Neural cell (in vitro differentiated cells): ENCODE results near the gene RPUSD3. TPM values are rescaled to one million over a fixed set of nuclear protein-coding genes. Genes with fewer than 3 reads are reported as not detected.

Experiments used
- H2AFZ ChIP-seq: fragments of 200-600, 300-800 bp; sonication (generic), shearing (Covaris generic); 2 replicates; pipeline ENCODE4 v1.6.0; 2014; ENCODE audit warnings: low read depth, mild to moderate bottlenecking, antibody characterized with exemption, low read length, moderate library complexity
- H3F3A ChIP-seq: fragments of 200-600 bp; shearing (Covaris generic); 2 replicates; pipeline ENCODE4 v1.6.1; 2016; ENCODE audit warnings: mild to moderate bottlenecking, moderate library complexity, mixed read lengths, antibody characterized with exemption, low read length; ENCODE audit not compliant: insufficient read depth, poor library complexity, severe bottlenecking
- H3K27ac ChIP-seq: fragments of 200-600, 300-800 bp; sonication (generic), shearing (Covaris generic); 2 replicates; pipeline ENCODE4 v1.5.1; 2014; ENCODE audit warnings: mild to moderate bottlenecking, low read length, moderate library complexity
- H3K27me3 ChIP-seq: fragments of 300-800, 200-600 bp; sonication (generic), shearing (Covaris generic); 2 replicates; pipeline ENCODE4 v1.6.0; 2014; ENCODE audit warnings: mild to moderate bottlenecking, low read depth, low read length, moderate library complexity; ENCODE audit not compliant: insufficient read depth
- H3K36me3 ChIP-seq: fragments of 300-800, 200-600 bp; sonication (generic), shearing (Covaris generic); 2 replicates; pipeline ENCODE4 v1.5.1; 2014; ENCODE audit warnings: mild to moderate bottlenecking, antibody characterized with exemption, low read length, moderate library complexity; ENCODE audit not compliant: insufficient read depth
- H3K4me2 ChIP-seq: fragments of 300-800, 200-600 bp; sonication (generic), shearing (Covaris generic); 2 replicates; pipeline ENCODE4 v1.6.0; 2014; ENCODE audit warnings: mild to moderate bottlenecking, low read length
- H3K4me3 ChIP-seq: fragments of 300-800, 200-600 bp; sonication (generic), shearing (Covaris generic); 2 replicates; pipeline ENCODE4 v1.5.1; 2014; ENCODE audit warnings: mild to moderate bottlenecking, low read length, moderate library complexity
- H3K79me2 ChIP-seq: fragments of 200-600 bp; shearing (Covaris generic); replicated peaks from 2 replicates; pipeline ENCODE4 v1.6.0; 2014; ENCODE audit warnings: mild to moderate bottlenecking, low read length, moderate library complexity; ENCODE audit not compliant: insufficient read depth
- H3K9ac ChIP-seq: fragments of 300-800, 200-600 bp; sonication (generic), shearing (Covaris generic); 2 replicates; pipeline ENCODE4 v1.6.1; 2016; ENCODE audit warnings: mild to moderate bottlenecking, low read length, mixed read lengths
- H3K9me2 ChIP-seq: fragments of 200-600 bp; shearing (Covaris generic); 2 replicates; pipeline ENCODE4 v1.6.1; 2016; ENCODE audit warnings: mild to moderate bottlenecking, low read length, mixed read lengths; ENCODE audit not compliant: insufficient read depth
- H3K9me3 ChIP-seq: fragments of 200-600, 300-800 bp; sonication (generic), shearing (Covaris generic); 2 replicates; pipeline ENCODE4 v1.6.1; 2016; ENCODE audit warnings: mild to moderate bottlenecking, mixed run types, low read length, moderate library complexity, mixed read lengths
- H4K20me1 ChIP-seq: fragments of 200-600 bp; shearing (Covaris generic); 2 replicates; pipeline ENCODE4 v1.6.1; 2016; ENCODE audit warnings: mild to moderate bottlenecking, mixed run types; ENCODE audit not compliant: insufficient read depth
- CTCF ChIP-seq: fragments of 450-650 bp; IDR thresholded peaks from 2 replicates; pipeline ENCODE4 v1.5.1; 2014; ENCODE audit warnings: antibody characterized with exemption, mild to moderate bottlenecking, moderate library complexity; ENCODE audit not compliant: poor library complexity, severe bottlenecking
- EP300 ChIP-seq: fragments of 450-650 bp; conservative IDR thresholded peaks from 2 replicates; pipeline ENCODE4 v1.6.1; 2014; ENCODE audit warnings: antibody characterized with exemption, mild to moderate bottlenecking, moderate library complexity; ENCODE audit not compliant: poor library complexity, severe bottlenecking
- EZH2 ChIP-seq: fragments of 200-600, 300-800 bp; shearing (Covaris generic), sonication (generic); IDR thresholded peaks from 2 replicates; pipeline ENCODE4 v1.6.1; 2014; ENCODE audit warnings: antibody characterized with exemption, low read length, borderline replicate concordance, mild to moderate bottlenecking; ENCODE audit not compliant: insufficient read depth, poor library complexity, severe bottlenecking
- MXI1 ChIP-seq: fragments of 450-650 bp; conservative IDR thresholded peaks from 2 replicates; pipeline ENCODE4 v1.6.1; 2014; ENCODE audit warnings: antibody characterized with exemption, mild to moderate bottlenecking; ENCODE audit not compliant: poor library complexity, severe bottlenecking
- POLR2AphosphoS5 ChIP-seq: IDR thresholded peaks from 2 replicates; pipeline ENCODE4 v1.6.1; 2012
- RAD21 ChIP-seq: fragments of 450-650 bp; conservative IDR thresholded peaks from 2 replicates; pipeline ENCODE4 v1.6.1; 2014; ENCODE audit warnings: antibody characterized with exemption, mild to moderate bottlenecking, moderate library complexity
- REST ChIP-seq: IDR thresholded peaks from 2 replicates; pipeline ENCODE4 v1.6.1; 2012; ENCODE audit warnings: borderline replicate concordance
- SMC3 ChIP-seq: fragments of 450-650 bp; conservative IDR thresholded peaks from 2 replicates; pipeline ENCODE4 v1.6.1; 2014; ENCODE audit warnings: antibody characterized with exemption, mild to moderate bottlenecking, moderate library complexity; ENCODE audit not compliant: poor library complexity
- TAF1 ChIP-seq: IDR thresholded peaks from 2 replicates; pipeline ENCODE4 v1.6.1; 2012; ENCODE audit warnings: low read depth
- polyA plus RNA-seq: library from polyadenylated mRNA; depleted of rRNA; stranded (reverse); fragments of >200 nt; gene quantifications from 2 replicates; pipeline ENCODE4 v1.2.3, GENCODE V29; 2014

RPUSD3 gene
- polyA plus RNA-seq, 1 donor from 2014 or later, result 35.2 TPM

GRCh38 chr3:9806137-9806536 lies 37.7 kb downstream of the RPUSD3 start:
- Histone ChIP-seq H3K79me2 (no peaks in the 10 kb centered on the region), H3K4me3 (no peak overlapping the region), H3F3A (no peaks in the 10 kb centered on the region), H3K9ac (no peak overlapping the region), H3K4me2 (no peak overlapping the region), H3K9me2 (no peaks in the 10 kb centered on the region), H3K27me3 (no peaks in the 10 kb centered on the region), H3K36me3 (no peaks in the 10 kb centered on the region), H3K9me3 (no peaks in the 10 kb centered on the region), H3K27ac (no peak overlapping the region), H2AFZ (no peak overlapping the region), H4K20me1 (no peaks in the 10 kb centered on the region)
- TF ChIP-seq EZH2, result no peak
- TF ChIP-seq TAF1, result no peak
- no peak for TF ChIP-seq CTCF
- TF ChIP-seq REST, result no peak
- no peak for TF ChIP-seq SMC3
- TF ChIP-seq POLR2AphosphoS5, result no peak
- no peak for TF ChIP-seq MXI1
- TF ChIP-seq RAD21, result no peak
- TF ChIP-seq EP300, result no peak

GRCh38 chr3:9804996-9805395 lies 38.8 kb downstream of the RPUSD3 start:
- H3K79me2 ChIP-seq, result no peaks in the 10 kb centered on the region
- no peak overlapping the region for H3K9ac ChIP-seq
- no peak overlapping the region for H3K4me3 ChIP-seq
- H3K9me3 ChIP-seq, result no peaks in the 10 kb centered on the region
- H3K36me3 ChIP-seq, result no peaks in the 10 kb centered on the region
- H4K20me1 ChIP-seq, result no peaks in the 10 kb centered on the region
- TF ChIP-seq EZH2 (no peak), SMC3 (no peak), RAD21 (no peak), MXI1 (no peak), POLR2AphosphoS5 (no peak), REST (no peak), TAF1 (no peak), CTCF (no peak), EP300 (no peak)
- no peaks in the 10 kb centered on the region for H3K27me3 ChIP-seq
- no peak overlapping the region for H2AFZ ChIP-seq
- no peak overlapping the region for H3K4me2 ChIP-seq
- H3K27ac ChIP-seq, result no peak overlapping the region
- no peaks in the 10 kb centered on the region for H3K9me2 ChIP-seq
- no peaks in the 10 kb centered on the region for H3F3A ChIP-seq
